ENCODE data around the gene CD164.

GRCh38 chr6:109396046-109396718 is 13.9 kb upstream of the CD164 start:
- TF ChIP-seq CTCF (IDR thresholded peaks at IDR 0.05; ENCODE audit: insufficient read depth, low read length, poor library complexity, severe bottlenecking) (no peak), EZH2phosphoT487 (conservative IDR thresholded peaks at IDR 0.05; ENCODE audit: low read length) (no peak)

Data from SU-DHL-6 (cell line).